ENCODE data around the gene SRSF9.

GRCh38 chr12:120413901-120414695 lies 55.5 kb downstream of the SRSF9 start:
- TF ChIP-seq CTCF (IDR thresholded peaks at IDR 0.05) (no peak), POLR2A (IDR thresholded peaks at IDR 0.05) (no peak)

All from heart left ventricle (tissue), 13 donors.